ENCODE measurements around the gene EXOC4. TPM values are rescaled to one million over a fixed set of nuclear protein-coding genes. Genes with fewer than 3 reads are reported as not detected.

The EXOC4 gene
- total RNA-seq, 4 donors from 2014 or later, result 52.4 to 82.2 (median 67.0) TPM

GRCh38 chr7:133536450-133536849 lies 283.6 kb downstream of the EXOC4 start:
- TF ChIP-seq, protein P1, sequence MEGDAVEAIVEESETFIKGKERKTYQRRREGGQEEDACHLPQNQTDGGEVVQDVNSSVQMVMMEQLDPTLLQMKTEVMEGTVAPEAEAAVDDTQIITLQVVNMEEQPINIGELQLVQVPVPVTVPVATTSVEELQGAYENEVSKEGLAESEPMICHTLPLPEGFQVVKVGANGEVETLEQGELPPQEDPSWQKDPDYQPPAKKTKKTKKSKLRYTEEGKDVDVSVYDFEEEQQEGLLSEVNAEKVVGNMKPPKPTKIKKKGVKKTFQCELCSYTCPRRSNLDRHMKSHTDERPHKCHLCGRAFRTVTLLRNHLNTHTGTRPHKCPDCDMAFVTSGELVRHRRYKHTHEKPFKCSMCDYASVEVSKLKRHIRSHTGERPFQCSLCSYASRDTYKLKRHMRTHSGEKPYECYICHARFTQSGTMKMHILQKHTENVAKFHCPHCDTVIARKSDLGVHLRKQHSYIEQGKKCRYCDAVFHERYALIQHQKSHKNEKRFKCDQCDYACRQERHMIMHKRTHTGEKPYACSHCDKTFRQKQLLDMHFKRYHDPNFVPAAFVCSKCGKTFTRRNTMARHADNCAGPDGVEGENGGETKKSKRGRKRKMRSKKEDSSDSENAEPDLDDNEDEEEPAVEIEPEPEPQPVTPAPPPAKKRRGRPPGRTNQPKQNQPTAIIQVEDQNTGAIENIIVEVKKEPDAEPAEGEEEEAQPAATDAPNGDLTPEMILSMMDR (IDR thresholded peaks at IDR 0.05), result no peak
- TF ChIP-seq POLR2A (IDR thresholded peaks at IDR 0.05), result no peak
- intact Hi-C loops (cut with DNase I; ENCODE audit: low total_unique reads), result no loop called here
- WGBS, 2 donors, result 100% methylated on average over 2 of the region's 2 CpGs
- DNase-seq (ENCODE audit: low spot score in 2 of 2), result no peak
- no peak overlapping the region for H3K4me3 ChIP-seq (ENCODE audit: low read depth, poor library complexity, severe bottlenecking)

- DNase-seq (ENCODE audit: low spot score in 2 of 2), result no peak
- TF ChIP-seq, protein P1 (IDR thresholded peaks at IDR 0.05), result no peak
- no peak for TF ChIP-seq POLR2A (IDR thresholded peaks at IDR 0.05)
- H3K4me3 ChIP-seq (ENCODE audit: low read depth, poor library complexity, severe bottlenecking), result no peak overlapping the region
- intact Hi-C loops (cut with DNase I; ENCODE audit: low total_unique reads), result no loop called here
- 77 to 85% methylated on average over 2 of the region's 2 CpGs for WGBS, 2 donors
Observed at GRCh38 chr7:133539016-133539415, 286.1 kb downstream of the EXOC4 start.

GRCh38 chr7:133540096-133540860 lies 287.4 kb downstream of the EXOC4 start:
- no peak for TF ChIP-seq POLR2A (IDR thresholded peaks at IDR 0.05)
- TF ChIP-seq, protein P1 (IDR thresholded peaks at IDR 0.05), result no peak
- DNase-seq (ENCODE audit: low spot score in 2 of 2), result no peak
- 77 to 90% methylated on average over 1 of the region's 1 CpG for WGBS, 2 donors
- no peak overlapping the region for H3K4me3 ChIP-seq (ENCODE audit: low read depth, poor library complexity, severe bottlenecking)
- intact Hi-C loops (cut with DNase I; ENCODE audit: low total_unique reads), result no loop called here

GRCh38 chr7:133542209-133542780 lies 289.4 kb downstream of the EXOC4 start:
- H3K4me3 ChIP-seq (ENCODE audit: low read depth, poor library complexity, severe bottlenecking), result no peak overlapping the region
- intact Hi-C loops (cut with DNase I; ENCODE audit: low total_unique reads), result no loop called here
- no peak for DNase-seq (ENCODE audit: low spot score in 2 of 2)
- TF ChIP-seq POLR2A (IDR thresholded peaks at IDR 0.05), result no peak
- TF ChIP-seq, protein P1 (IDR thresholded peaks at IDR 0.05), result no peak

DNA sequence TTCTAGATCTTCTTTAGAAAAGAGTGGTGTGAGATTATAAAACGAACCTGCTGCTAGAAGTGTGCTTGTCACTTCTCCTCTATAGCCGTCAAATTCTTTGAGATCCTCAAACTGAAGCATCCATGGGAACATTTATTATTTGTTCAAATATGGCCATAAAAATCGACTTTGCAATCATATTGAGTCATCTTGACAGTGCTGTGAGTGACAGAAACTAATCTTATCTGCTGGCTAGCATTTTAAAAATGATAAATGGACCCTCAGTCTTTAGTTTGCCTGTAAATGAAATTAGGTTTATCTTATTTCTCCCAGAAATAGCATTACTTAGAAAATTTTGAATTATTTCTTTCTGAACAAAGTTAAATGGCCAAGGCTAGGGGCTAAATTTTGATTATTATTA lies 290.8 kb downstream of the EXOC4 start:
- intact Hi-C loops (cut with DNase I; ENCODE audit: low total_unique reads), result no loop called here
- no peak for TF ChIP-seq POLR2A (IDR thresholded peaks at IDR 0.05)
- TF ChIP-seq, protein P1 (IDR thresholded peaks at IDR 0.05), result no peak
- DNase-seq (ENCODE audit: low spot score in 2 of 2), result no peak
- WGBS, 2 donors, result 80 to 84% methylated on average over 3 of the region's 3 CpGs
- no peak overlapping the region for H3K4me3 ChIP-seq (ENCODE audit: low read depth, poor library complexity, severe bottlenecking)

Data from lower leg skin (tissue), 4 donors.